ENCODE measurements around the gene ALK. TPM values are rescaled to one million over a fixed set of nuclear protein-coding genes. Genes with fewer than 3 reads are reported as not detected.
A peak's percentile ranks its signal among the peaks of the same experiment; 100 is the strongest.

The ALK gene
- not detected in 2 replicates for polyA plus RNA-seq (2011; rRNA removed)
- not detected in 2 replicates for polyA minus RNA-seq (2011; rRNA and poly(A)+ RNA removed)

DNA sequence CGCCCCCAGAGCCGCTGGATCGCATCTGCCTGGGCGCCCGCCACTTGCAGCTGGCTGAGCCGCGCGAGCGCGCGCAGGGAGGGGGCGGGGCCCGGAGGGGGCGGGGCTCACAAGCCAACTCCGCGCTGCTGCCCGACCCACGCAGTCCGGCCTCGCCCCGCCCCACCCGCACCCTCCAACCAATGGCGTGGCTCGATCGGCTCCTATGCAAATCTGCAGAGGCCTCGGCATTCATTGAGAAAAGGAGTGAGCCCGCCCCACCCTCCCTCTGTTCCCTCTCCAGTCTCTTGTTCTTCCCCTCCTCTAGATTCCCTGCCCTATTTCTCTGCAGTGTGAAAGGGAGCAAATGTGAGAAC is at the start of gene ALK:
TSS of gene ALK (minus strand) at position 27 of the 356 bp plus-strand sequence. CDS start 927 bp downstream, outside the sequence.
- TF ChIP-seq, protein P1, sequence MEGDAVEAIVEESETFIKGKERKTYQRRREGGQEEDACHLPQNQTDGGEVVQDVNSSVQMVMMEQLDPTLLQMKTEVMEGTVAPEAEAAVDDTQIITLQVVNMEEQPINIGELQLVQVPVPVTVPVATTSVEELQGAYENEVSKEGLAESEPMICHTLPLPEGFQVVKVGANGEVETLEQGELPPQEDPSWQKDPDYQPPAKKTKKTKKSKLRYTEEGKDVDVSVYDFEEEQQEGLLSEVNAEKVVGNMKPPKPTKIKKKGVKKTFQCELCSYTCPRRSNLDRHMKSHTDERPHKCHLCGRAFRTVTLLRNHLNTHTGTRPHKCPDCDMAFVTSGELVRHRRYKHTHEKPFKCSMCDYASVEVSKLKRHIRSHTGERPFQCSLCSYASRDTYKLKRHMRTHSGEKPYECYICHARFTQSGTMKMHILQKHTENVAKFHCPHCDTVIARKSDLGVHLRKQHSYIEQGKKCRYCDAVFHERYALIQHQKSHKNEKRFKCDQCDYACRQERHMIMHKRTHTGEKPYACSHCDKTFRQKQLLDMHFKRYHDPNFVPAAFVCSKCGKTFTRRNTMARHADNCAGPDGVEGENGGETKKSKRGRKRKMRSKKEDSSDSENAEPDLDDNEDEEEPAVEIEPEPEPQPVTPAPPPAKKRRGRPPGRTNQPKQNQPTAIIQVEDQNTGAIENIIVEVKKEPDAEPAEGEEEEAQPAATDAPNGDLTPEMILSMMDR (IDR thresholded peaks at IDR 0.05; ENCODE audit: low read depth, low read length), result no peak
- CTCF ChIA-PET, result interaction anchor here (0.6 to 2.0 kb wide), 6 partner anchors 40 to 683 kb away, joined by 3 to 16 read pairs (median 4); no protein-coding TSS in a partner anchor
- H3K27ac ChIP-seq (ENCODE audit: low read depth, low read length), result no peak within 1 kb of the TSS
- peak; percentile 30 for DNase-seq (ENCODE audit: low read depth, low spot score)
- H3K4me3 ChIP-seq (ENCODE audit: low read depth, low read length), result peak within 1 kb of the TSS; percentile 31
- POLR2A ChIA-PET, result no interaction called here
- H3K27me3 ChIP-seq (ENCODE audit: control insufficient read depth, insufficient read depth, low read length), result peaks cover 37% of the 10 kb centered on the region
- peaks cover 8% of the 10 kb centered on the region; the same call in 1 of the 2 replicates for H3K9me3 ChIP-seq (ENCODE audit: control insufficient read depth, insufficient read depth, low read length)

- no peaks in the 10 kb centered on the region for H3K9me3 ChIP-seq (ENCODE audit: control insufficient read depth, insufficient read depth, low read length)
- H3K4me3 ChIP-seq (ENCODE audit: low read depth, low read length), result no peak overlapping the region
- TF ChIP-seq, protein P1 (IDR thresholded peaks at IDR 0.05; ENCODE audit: low read depth, low read length), result no peak
- no peak for DNase-seq (ENCODE audit: low read depth, low spot score)
- H3K27me3 ChIP-seq (ENCODE audit: control insufficient read depth, insufficient read depth, low read length), result peaks cover 9% of the 10 kb centered on the region
- ChIA-PET POLR2A (no interaction called here), CTCF (no interaction called here)
- no peak overlapping the region for H3K27ac ChIP-seq (ENCODE audit: low read depth, low read length)
Observed at GRCh38 chr2:29966266-29966665, 44.9 kb upstream of the ALK start.

GRCh38 chr2:29963972-29964570 is 42.7 kb upstream of the ALK start:
- TF ChIP-seq, protein P1 (IDR thresholded peaks at IDR 0.05; ENCODE audit: low read depth, low read length), result no peak
- H3K9me3 ChIP-seq (ENCODE audit: control insufficient read depth, insufficient read depth, low read length), result no peaks in the 10 kb centered on the region
- POLR2A ChIA-PET, result no interaction called here
- DNase-seq (ENCODE audit: low read depth, low spot score), result no peak
- H3K4me3 ChIP-seq (ENCODE audit: low read depth, low read length), result no peak overlapping the region
- peaks cover 10% of the 10 kb centered on the region for H3K27me3 ChIP-seq (ENCODE audit: control insufficient read depth, insufficient read depth, low read length)
- no peak overlapping the region for H3K27ac ChIP-seq (ENCODE audit: low read depth, low read length)
- CTCF ChIA-PET, result no interaction called here

DNA sequence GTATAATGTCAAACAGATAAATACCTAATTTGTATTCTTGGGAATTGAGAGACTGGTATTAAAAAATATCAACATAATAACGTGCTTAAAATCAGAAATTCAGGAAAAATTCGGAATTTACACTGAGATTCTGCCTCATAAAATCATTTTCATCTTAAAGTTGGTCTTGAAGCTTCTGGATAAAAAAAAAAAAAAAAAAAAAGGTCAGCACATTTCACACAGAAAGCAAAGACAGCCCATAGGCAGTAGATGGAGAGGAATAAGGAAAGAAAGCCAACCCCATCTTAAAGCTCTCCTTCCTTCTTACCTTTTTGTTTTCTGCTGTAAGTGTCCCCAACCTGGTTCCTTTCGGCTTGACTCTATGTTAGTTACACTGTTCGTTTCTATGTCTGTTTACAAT is 41.5 kb upstream of the ALK start:
- H3K9me3 ChIP-seq (ENCODE audit: control insufficient read depth, insufficient read depth, low read length), result no peaks in the 10 kb centered on the region
- H3K27ac ChIP-seq (ENCODE audit: low read depth, low read length), result no peak overlapping the region
- CTCF ChIA-PET, result interaction anchor here (0.6 to 0.7 kb wide), 2 partner anchors 63 to 654 kb away, joined by 3 read pairs; no protein-coding TSS in a partner anchor
- POLR2A ChIA-PET, result no interaction called here
- peaks cover 10% of the 10 kb centered on the region for H3K27me3 ChIP-seq (ENCODE audit: control insufficient read depth, insufficient read depth, low read length)
- DNase-seq (ENCODE audit: low read depth, low spot score), result no peak
- H3K4me3 ChIP-seq (ENCODE audit: low read depth, low read length), result no peak overlapping the region
- TF ChIP-seq, protein P1 (IDR thresholded peaks at IDR 0.05; ENCODE audit: low read depth, low read length), result no peak

GRCh38 chr2:29954316-29954715 is 32.9 kb upstream of the ALK start:
- no peaks in the 10 kb centered on the region for H3K27me3 ChIP-seq (ENCODE audit: control insufficient read depth, insufficient read depth, low read length)
- ChIA-PET POLR2A (no interaction called here), CTCF (interaction anchor here (0.7 kb wide), 1 partner anchor 487 kb away, joined by 3 read pairs; no protein-coding TSS in a partner anchor)
- TF ChIP-seq, protein P1 (IDR thresholded peaks at IDR 0.05; ENCODE audit: low read depth, low read length), result no peak
- no peak for DNase-seq (ENCODE audit: low read depth, low spot score)
- no peaks in the 10 kb centered on the region for H3K9me3 ChIP-seq (ENCODE audit: control insufficient read depth, insufficient read depth, low read length)
- H3K27ac ChIP-seq (ENCODE audit: low read depth, low read length), result no peak overlapping the region
- H3K4me3 ChIP-seq (ENCODE audit: low read depth, low read length), result no peak overlapping the region
